CD14-positive monocyte (primary cell): ENCODE data around the gene LSP1. TPM values are rescaled to one million over a fixed set of nuclear protein-coding genes. Genes with fewer than 3 reads are reported as not detected.

Experiments
- DNase-seq, 3 donors: peaks; one replicate each; pipeline ENCODE4 v3.0.0-alpha.2; 2011 to 2022
- H2AFZ ChIP-seq: 2 replicates; pipeline ENCODE4 v1.6.0; 2012; ENCODE audit warnings: mild to moderate bottlenecking, low read depth, low read length, inconsistent platforms; ENCODE audit not compliant: insufficient read depth, poor library complexity, severe bottlenecking
- H3K27ac ChIP-seq, 2 donors: 1 replicate in 1 of 2; 2 replicates in 1 of 2; pipeline ENCODE4 v1.5.1; 2012 to 2013; ENCODE audit warnings: low read length in 2 of 2, control low read depth in 1 of 2, inconsistent platforms in 1 of 2, low read depth in 1 of 2, mild to moderate bottlenecking in 1 of 2
- H3K27me3 ChIP-seq, 2 donors: one replicate each; pipeline versions ENCODE4 v1.6.0 to v1.6.1; 2011 to 2013; ENCODE audit warnings: low read length in 2 of 2; ENCODE audit not compliant: control insufficient read depth in 2 of 2, insufficient read depth in 2 of 2
- H3K36me3 ChIP-seq, 2 donors: replicated peaks in 1 of 2; 1 replicate in 1 of 2; 2 replicates in 1 of 2; pipeline versions ENCODE4 v1.5.1 to v1.6.1; 2012 to 2013; ENCODE audit warnings: low read length in 2 of 2, control low read depth in 1 of 2, inconsistent platforms in 1 of 2, mild to moderate bottlenecking in 1 of 2; ENCODE audit not compliant: insufficient read depth in 2 of 2, control insufficient read depth in 1 of 2
- H3K4me1 ChIP-seq, 2 donors: 1 replicate in 1 of 2; 2 replicates in 1 of 2; pipeline versions ENCODE4 v1.5.1 to v1.6.1; 2012 to 2013; ENCODE audit warnings: low read length in 2 of 2, control low read depth in 1 of 2, inconsistent platforms in 1 of 2, mild to moderate bottlenecking in 1 of 2, moderate library complexity in 1 of 2; ENCODE audit not compliant: insufficient read depth in 2 of 2, control insufficient read depth in 1 of 2
- H3K4me2 ChIP-seq: replicated peaks from 2 replicates; pipeline ENCODE3; 2012; ENCODE audit warnings: low read length, moderate library complexity, mild to moderate bottlenecking; ENCODE audit not compliant: poor library complexity, severe bottlenecking; ENCODE audit errors: extremely low read depth
- H3K4me3 ChIP-seq, 3 experiments: fragments of 200-600 bp in 1 of 3; sonication (generic) in 1 of 3; replicated peaks in 1 of 3; 1 replicate in 2 of 3; 2 replicates in 1 of 3; pipeline ENCODE4 v1.5.1; 2011 to 2013; ENCODE audit warnings: low read length in 3 of 3, mild to moderate bottlenecking in 3 of 3, control low read depth in 2 of 3, low read depth in 2 of 3, inconsistent platforms in 1 of 3, moderate library complexity in 1 of 3
- H3K79me2 ChIP-seq: 2 replicates; pipeline ENCODE4 v1.6.0; 2012; ENCODE audit warnings: mild to moderate bottlenecking, control low read depth, inconsistent platforms, low read length, moderate library complexity; ENCODE audit not compliant: insufficient read depth
- H3K9ac ChIP-seq: 2 replicates; pipeline ENCODE4 v1.6.0; 2017; ENCODE audit warnings: low read length, mild to moderate bottlenecking; ENCODE audit not compliant: insufficient read depth, poor library complexity, severe bottlenecking
- H3K9me3 ChIP-seq, 2 donors: replicated peaks in 1 of 2; 1 replicate in 1 of 2; 2 replicates in 1 of 2; pipeline versions ENCODE4 v1.5.1 to v1.6.1; 2012 to 2013; ENCODE audit warnings: low read length in 2 of 2, control low read depth in 1 of 2; ENCODE audit not compliant: control insufficient read depth in 1 of 2, insufficient read depth in 1 of 2
- H4K20me1 ChIP-seq: 2 replicates; pipeline ENCODE4 v1.6.0; 2012; ENCODE audit warnings: mild to moderate bottlenecking, low read length, control low read depth, moderate library complexity; ENCODE audit not compliant: insufficient read depth
- H3K27ac Mint-ChIP-seq, 7 donors: one replicate each; pipeline ENCODE4 v1.8.0; 2020; ENCODE audit warnings: mild to moderate bottlenecking in 7 of 7, mixed read lengths in 7 of 7, moderate library complexity in 6 of 7, inconsistent platforms in 2 of 7
- H3K27me3 Mint-ChIP-seq, 3 donors: one replicate each; pipeline ENCODE4 v1.8.0; 2021 to 2022; ENCODE audit warnings: low read depth in 3 of 3, mild to moderate bottlenecking in 3 of 3, mixed read lengths in 3 of 3, moderate library complexity in 3 of 3, inconsistent platforms in 1 of 3
- H3K36me3 Mint-ChIP-seq, 2 donors: one replicate each; pipeline ENCODE4 v1.8.0; 2020; ENCODE audit warnings: mixed read lengths in 2 of 2, inconsistent platforms in 1 of 2, mild to moderate bottlenecking in 1 of 2
- H3K4me1 Mint-ChIP-seq: one replicate; pipeline ENCODE4 v1.8.0; 2020; ENCODE audit warnings: mild to moderate bottlenecking, mixed read lengths
- H3K4me3 Mint-ChIP-seq, 2 donors: one replicate each; pipeline ENCODE4 v1.8.0; 2020; ENCODE audit warnings: mild to moderate bottlenecking in 2 of 2, mixed read lengths in 2 of 2, moderate library complexity in 1 of 2
- H3K9me3 Mint-ChIP-seq, 7 donors: one replicate each; pipeline ENCODE4 v1.8.0; 2020 to 2022; ENCODE audit warnings: mixed read lengths in 7 of 7, mild to moderate bottlenecking in 6 of 7, moderate library complexity in 6 of 7, inconsistent platforms in 2 of 7
- CTCF ChIP-seq: fragments of 200-600 bp; IDR thresholded peaks from one replicate; pipeline ENCODE4 v1.8.0; 2022; ENCODE audit warnings: antibody characterized with exemption, mild to moderate bottlenecking
- WGBS: methylation state at CpG from one replicate; pipeline ENCODE4 v1.1.5; 2013; ENCODE audit warnings: missing lambda C conversion rate; ENCODE audit not compliant: insufficient coverage; 5-methylcytosine and 5-hydroxymethylcytosine counted together
- intact Hi-C, 2 donors: fragments of 100-400 bp; cut with micrococcal nuclease; formaldehyde crosslinking; loops; one replicate each; pipeline versions ENCODE4 v1.15.0 to v1.15.1; 2023
- polyA plus RNA-seq, 3 donors: library from polyadenylated mRNA; depleted of rRNA in 1 of 3; unstranded in 2 of 3; stranded (reverse) in 1 of 3; fragments of 300-500 nt in 2 of 3; fragments of >200 nt in 1 of 3; fragmentation: Illumina TruSeq in 2 of 3; gene quantifications; 1 replicate in 2 of 3; 2 replicates in 1 of 3; pipeline ENCODE4 v1.2.3, GENCODE V29; 2012 to 2021

Gene LSP1
- polyA plus RNA-seq, 3 donors: 387 to 646 (median 542) TPM

GRCh38 chr11:1861435-1862411, 8.8 kb downstream of the LSP1 start:
- H3K27ac ChIP-seq: no peak overlapping the region
- TF ChIP-seq CTCF: no peak

GRCh38 chr11:1862588-1863351, 9.9 kb downstream of the LSP1 start:
- H3K36me3 ChIP-seq: peaks cover 32 to 67% of the 10 kb centered on the region in 2 donors
- H3K9me3 ChIP-seq: no peaks in the 10 kb centered on the region
- H3K9ac ChIP-seq: peak overlapping the region; percentile 49
- intact Hi-C loops: loop anchor here (1.0 to 2.0 kb wide), 2 partner anchors 9 to 18 kb away; partner anchors contain the start of gene LSP1 (in 1 of the 2)
- no CpG with 5 or more reads among the region's 14 CpGs for WGBS
- peaks cover 99% of the 10 kb centered on the region for H3K79me2 ChIP-seq
- peak overlapping the region in 1 of 3 experiments; percentile 57 for H3K4me3 ChIP-seq
- Mint-ChIP-seq H3K4me1 (peaks cover 18% of the 10 kb centered on the region), H3K4me3 (peak overlapping the region; percentile 64 to 69), H3K36me3 (peaks cover 27 to 28% of the 10 kb centered on the region in 2 donors), H3K27ac (peak overlapping the region in 6 of 7 donors; percentile 83 to 96 (median 90)), H3K9me3 (no peaks in the 10 kb centered on the region), H3K27me3 (peaks cover 3 to 4% (median 3%) of the 10 kb centered on the region in 3 donors)
- peak overlapping the region; percentile 70 to 81 for H3K27ac ChIP-seq
- DNase-seq: peak in 2 of 3 donors; percentile 24 to 57
- H2AFZ ChIP-seq: no peak overlapping the region
- H3K27me3 ChIP-seq: no peaks in the 10 kb centered on the region
- peaks cover 50 to 58% of the 10 kb centered on the region in 2 donors for H3K4me1 ChIP-seq
- peak overlapping the region; percentile 43 for H3K4me2 ChIP-seq
- H4K20me1 ChIP-seq: peaks cover 99% of the 10 kb centered on the region
- TF ChIP-seq CTCF: no peak

More at GRCh38 chr11:1861435-1862411, 8.8 kb downstream of the LSP1 start:
- intact Hi-C loops: loop anchor here in 1 of 2 donors (2.0 kb wide), 1 partner anchor 17 kb away; no protein-coding TSS in a partner anchor
- H3K27ac Mint-ChIP-seq: no peak overlapping the region
- no peak overlapping the region for H3K4me3 ChIP-seq
- WGBS: 100% methylated on average over 3 of the region's 4 CpGs
- H3K4me1 Mint-ChIP-seq: peaks cover 25% of the 10 kb centered on the region
- no peaks in the 10 kb centered on the region for H3K9me3 Mint-ChIP-seq
- H3K9ac ChIP-seq: no peak overlapping the region
- no peak overlapping the region for H2AFZ ChIP-seq
- H3K9me3 ChIP-seq: no peaks in the 10 kb centered on the region
- no peak overlapping the region for H3K4me3 Mint-ChIP-seq
- H3K27me3 Mint-ChIP-seq: peaks cover 3 to 8% (median 3%) of the 10 kb centered on the region in 3 donors
- peak overlapping the region; percentile 43 for H3K4me2 ChIP-seq
- no peak for DNase-seq
- peaks cover 61 to 69% of the 10 kb centered on the region in 2 donors for H3K4me1 ChIP-seq
- no peaks in the 10 kb centered on the region for H3K27me3 ChIP-seq
- H4K20me1 ChIP-seq: peaks cover 99% of the 10 kb centered on the region
- H3K36me3 ChIP-seq: peaks cover 33 to 68% of the 10 kb centered on the region in 2 donors
- H3K79me2 ChIP-seq: peaks cover 100% of the 10 kb centered on the region
- H3K36me3 Mint-ChIP-seq: peaks cover 20 to 23% of the 10 kb centered on the region in 2 donors
